Peyer's patch (tissue), 4 donors: ENCODE measurements around the gene PTAFR.

Source experiments
- POLR2A ChIP-seq, 2 donors: fragments of 450-650 bp; IDR thresholded peaks; one replicate each; pipeline ENCODE4 v1.5.1; 2017; ENCODE audit warnings: antibody characterized with exemption in 2 of 2, mild to moderate bottlenecking in 2 of 2, moderate library complexity in 2 of 2
- TF ChIP-seq, protein P1 (sequence below), 6 experiments: fragments of 450-650 bp in 4 of 6; fragments of 200-600 bp in 2 of 6; sonication (generic) in 1 of 6; IDR thresholded peaks; one replicate each; pipeline ENCODE4 v1.5.1; 2017 to 2019; ENCODE audit warnings: antibody characterized with exemption in 6 of 6, mild to moderate bottlenecking in 3 of 6, moderate library complexity in 1 of 6

- TF ChIP-seq, protein P1, sequence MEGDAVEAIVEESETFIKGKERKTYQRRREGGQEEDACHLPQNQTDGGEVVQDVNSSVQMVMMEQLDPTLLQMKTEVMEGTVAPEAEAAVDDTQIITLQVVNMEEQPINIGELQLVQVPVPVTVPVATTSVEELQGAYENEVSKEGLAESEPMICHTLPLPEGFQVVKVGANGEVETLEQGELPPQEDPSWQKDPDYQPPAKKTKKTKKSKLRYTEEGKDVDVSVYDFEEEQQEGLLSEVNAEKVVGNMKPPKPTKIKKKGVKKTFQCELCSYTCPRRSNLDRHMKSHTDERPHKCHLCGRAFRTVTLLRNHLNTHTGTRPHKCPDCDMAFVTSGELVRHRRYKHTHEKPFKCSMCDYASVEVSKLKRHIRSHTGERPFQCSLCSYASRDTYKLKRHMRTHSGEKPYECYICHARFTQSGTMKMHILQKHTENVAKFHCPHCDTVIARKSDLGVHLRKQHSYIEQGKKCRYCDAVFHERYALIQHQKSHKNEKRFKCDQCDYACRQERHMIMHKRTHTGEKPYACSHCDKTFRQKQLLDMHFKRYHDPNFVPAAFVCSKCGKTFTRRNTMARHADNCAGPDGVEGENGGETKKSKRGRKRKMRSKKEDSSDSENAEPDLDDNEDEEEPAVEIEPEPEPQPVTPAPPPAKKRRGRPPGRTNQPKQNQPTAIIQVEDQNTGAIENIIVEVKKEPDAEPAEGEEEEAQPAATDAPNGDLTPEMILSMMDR (IDR thresholded peaks at IDR 0.05): no peak
- no peak for TF ChIP-seq POLR2A (IDR thresholded peaks at IDR 0.05)
These were observed 6.4 kb downstream of the PTAFR start for GRCh38 chr1:28170001-28170596.
